Activated CD8-positive, alpha-beta T cell treated with anti-CD3 and anti-CD28 coated beads for 36 hours (primary cell): Measurements from ENCODE around the gene OAT. TPM values are rescaled to one million over a fixed set of nuclear protein-coding genes. Genes with fewer than 3 reads are reported as not detected.

ENCODE experiments used
- ATAC-seq: fragments of 200-7000 bp; cut with Tn5 transposase; one replicate; pipeline ENCODE4 v1.10.0; 2021; ENCODE audit warnings: mild to moderate bottlenecking, moderate library complexity
- CTCF ChIA-PET: fragments of 350-600 bp; sonication (Branson Sonifier 250); formaldehyde crosslinking; loops from one replicate; lab custom pipeline; 2021; ENCODE audit warnings: antibody characterized with exemption; lab: Charles Lee
- POLR2A ChIA-PET: fragments of 350-600 bp; sonication (Branson Sonifier 250); formaldehyde crosslinking; loops from one replicate; lab custom pipeline; 2021; ENCODE audit warnings: antibody characterized with exemption; lab: Charles Lee
- DNase-seq: peaks from one replicate; pipeline ENCODE4 v3.0.0-alpha.2; 2020
- H3K27ac Mint-ChIP-seq: one replicate; pipeline ENCODE4 v1.8.0; 2021; ENCODE audit warnings: mild to moderate bottlenecking, mixed read lengths
- H3K27me3 Mint-ChIP-seq: one replicate; pipeline ENCODE4 v1.8.0; 2021; ENCODE audit warnings: mixed read lengths
- H3K36me3 Mint-ChIP-seq: one replicate; pipeline ENCODE4 v1.8.0; 2021; ENCODE audit warnings: low read depth, mixed read lengths
- H3K4me1 Mint-ChIP-seq: one replicate; pipeline ENCODE4 v1.8.0; 2021; ENCODE audit warnings: low read depth, mixed read lengths
- H3K4me3 Mint-ChIP-seq: one replicate; pipeline ENCODE4 v1.8.0; 2021; ENCODE audit warnings: mild to moderate bottlenecking, moderate library complexity, mixed read lengths
- H3K9me3 Mint-ChIP-seq: one replicate; pipeline ENCODE4 v1.8.0; 2021; ENCODE audit warnings: mixed read lengths
- intact Hi-C: fragments of 100-400 bp; cut with micrococcal nuclease; formaldehyde crosslinking; loops from one replicate; pipeline ENCODE4 v1.10.0; 2022
- total RNA-seq, 2 experiments: library from RNA; stranded (reverse); gene quantifications; one replicate each; pipeline ENCODE4 v1.2.3, GENCODE V29; 2021
- TF ChIP-seq, protein P1 (sequence below): fragments of 200-600 bp; IDR thresholded peaks from one replicate; pipeline ENCODE4 v1.8.0; 2022; ENCODE audit warnings: antibody characterized with exemption, mild to moderate bottlenecking

The OAT gene
- total RNA-seq, 2 experiments from 2014 or later: 40.2 to 44.3 TPM

DNA sequence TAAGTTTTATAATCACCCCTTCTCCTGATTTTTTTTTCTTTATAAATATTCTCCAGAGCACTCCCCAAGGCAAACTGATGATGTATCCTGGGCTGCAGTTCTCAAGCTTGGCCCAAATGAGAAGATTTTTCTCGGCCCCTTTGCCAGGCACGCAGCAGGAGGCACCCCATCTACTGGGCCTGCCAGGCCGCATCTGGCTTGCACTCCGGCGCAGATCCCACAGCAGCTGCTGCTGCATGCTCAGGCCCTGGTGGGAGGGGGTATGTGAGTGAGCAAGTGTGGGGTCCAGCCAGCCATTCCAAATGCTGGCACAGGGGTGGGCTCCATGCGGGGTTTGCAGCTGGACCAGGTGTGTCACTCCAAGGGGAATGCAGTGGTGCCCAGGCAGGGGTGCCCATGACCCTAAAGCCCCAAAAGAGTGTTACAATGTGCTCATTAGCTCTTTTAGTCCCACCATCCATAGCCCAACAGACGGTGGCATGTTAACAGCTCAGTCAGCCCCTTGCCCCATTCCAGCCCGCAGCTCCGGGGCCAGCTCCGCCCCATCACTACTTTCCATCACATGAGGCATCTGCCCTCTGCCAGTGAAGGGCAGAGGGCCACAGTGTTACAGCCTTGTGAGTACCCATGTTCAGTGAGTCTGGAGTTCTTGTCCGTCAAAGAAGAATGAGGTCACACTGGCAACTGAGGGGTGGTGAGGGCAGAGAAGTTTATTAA lies 25.9 kb downstream of the OAT start:
- Mint-ChIP-seq H3K27me3 (no peaks in the 10 kb centered on the region), H3K4me1 (peaks cover 3% of the 10 kb centered on the region), H3K9me3 (no peaks in the 10 kb centered on the region), H3K27ac (no peak overlapping the region), H3K36me3 (no peaks in the 10 kb centered on the region), H3K4me3 (no peak overlapping the region)
- TF ChIP-seq, protein P1, sequence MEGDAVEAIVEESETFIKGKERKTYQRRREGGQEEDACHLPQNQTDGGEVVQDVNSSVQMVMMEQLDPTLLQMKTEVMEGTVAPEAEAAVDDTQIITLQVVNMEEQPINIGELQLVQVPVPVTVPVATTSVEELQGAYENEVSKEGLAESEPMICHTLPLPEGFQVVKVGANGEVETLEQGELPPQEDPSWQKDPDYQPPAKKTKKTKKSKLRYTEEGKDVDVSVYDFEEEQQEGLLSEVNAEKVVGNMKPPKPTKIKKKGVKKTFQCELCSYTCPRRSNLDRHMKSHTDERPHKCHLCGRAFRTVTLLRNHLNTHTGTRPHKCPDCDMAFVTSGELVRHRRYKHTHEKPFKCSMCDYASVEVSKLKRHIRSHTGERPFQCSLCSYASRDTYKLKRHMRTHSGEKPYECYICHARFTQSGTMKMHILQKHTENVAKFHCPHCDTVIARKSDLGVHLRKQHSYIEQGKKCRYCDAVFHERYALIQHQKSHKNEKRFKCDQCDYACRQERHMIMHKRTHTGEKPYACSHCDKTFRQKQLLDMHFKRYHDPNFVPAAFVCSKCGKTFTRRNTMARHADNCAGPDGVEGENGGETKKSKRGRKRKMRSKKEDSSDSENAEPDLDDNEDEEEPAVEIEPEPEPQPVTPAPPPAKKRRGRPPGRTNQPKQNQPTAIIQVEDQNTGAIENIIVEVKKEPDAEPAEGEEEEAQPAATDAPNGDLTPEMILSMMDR: no peak
- no peak for ATAC-seq
- intact Hi-C loops: no loop called here
- ChIA-PET CTCF (interaction anchor here (0.9 to 12.6 kb wide), 4 partner anchors 11 to 397 kb away, joined by 3 to 193 read pairs (median 4); no protein-coding TSS in a partner anchor), POLR2A (no interaction called here)
- no peak for DNase-seq

DNA sequence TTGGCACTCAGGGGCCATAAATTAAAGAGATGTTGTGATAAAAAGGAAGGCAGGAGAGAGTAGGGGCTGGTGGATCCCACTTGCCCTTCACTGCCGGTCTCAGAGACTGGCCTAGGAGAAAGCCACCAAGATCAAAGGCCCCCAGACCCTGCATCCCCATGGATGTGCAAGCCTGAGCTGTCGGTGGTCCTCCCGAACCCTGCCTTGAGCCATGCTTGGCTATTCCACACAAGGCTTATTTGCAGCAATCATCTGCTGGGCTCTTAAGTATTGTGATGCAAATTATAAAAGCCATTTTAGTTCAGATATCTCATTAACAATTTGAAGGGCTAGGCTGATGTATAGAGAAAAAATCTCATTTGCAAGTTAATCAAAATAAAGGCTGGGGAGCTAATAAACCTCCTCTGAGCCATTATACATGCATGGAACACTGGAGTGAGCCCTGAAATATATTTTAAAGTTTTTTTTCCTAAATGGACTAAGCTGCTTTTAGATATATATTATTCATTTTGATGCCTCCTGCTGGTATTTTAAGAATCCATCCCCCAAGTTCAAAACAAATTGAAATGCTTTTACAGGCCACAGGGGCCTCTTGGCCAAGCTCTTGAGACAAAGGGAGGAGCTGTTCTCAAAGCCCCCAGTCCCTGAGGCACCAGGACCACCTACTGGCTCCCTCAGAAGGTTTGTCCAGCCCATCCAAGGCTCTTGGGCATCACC lies 28.1 kb downstream of the OAT start:
- no peak overlapping the region for H3K4me3 Mint-ChIP-seq
- ATAC-seq (no peak), DNase-seq (no peak)
- no peak overlapping the region for H3K27ac Mint-ChIP-seq
- no peaks in the 10 kb centered on the region for H3K27me3 Mint-ChIP-seq
- no peaks in the 10 kb centered on the region for H3K36me3 Mint-ChIP-seq
- intact Hi-C loops: no loop called here
- no peaks in the 10 kb centered on the region for H3K9me3 Mint-ChIP-seq
- TF ChIP-seq, protein P1: no peak
- ChIA-PET POLR2A (interaction anchor here (1.0 to 1.1 kb wide), 2 partner anchors 15 to 396 kb away, joined by 3 read pairs; no protein-coding TSS in a partner anchor), CTCF (interaction anchor here (1.4 to 12.6 kb wide), 12 partner anchors 8 to 395 kb away, joined by 3 to 193 read pairs (median 16); no protein-coding TSS in a partner anchor)
- peaks cover 3% of the 10 kb centered on the region for H3K4me1 Mint-ChIP-seq

DNA sequence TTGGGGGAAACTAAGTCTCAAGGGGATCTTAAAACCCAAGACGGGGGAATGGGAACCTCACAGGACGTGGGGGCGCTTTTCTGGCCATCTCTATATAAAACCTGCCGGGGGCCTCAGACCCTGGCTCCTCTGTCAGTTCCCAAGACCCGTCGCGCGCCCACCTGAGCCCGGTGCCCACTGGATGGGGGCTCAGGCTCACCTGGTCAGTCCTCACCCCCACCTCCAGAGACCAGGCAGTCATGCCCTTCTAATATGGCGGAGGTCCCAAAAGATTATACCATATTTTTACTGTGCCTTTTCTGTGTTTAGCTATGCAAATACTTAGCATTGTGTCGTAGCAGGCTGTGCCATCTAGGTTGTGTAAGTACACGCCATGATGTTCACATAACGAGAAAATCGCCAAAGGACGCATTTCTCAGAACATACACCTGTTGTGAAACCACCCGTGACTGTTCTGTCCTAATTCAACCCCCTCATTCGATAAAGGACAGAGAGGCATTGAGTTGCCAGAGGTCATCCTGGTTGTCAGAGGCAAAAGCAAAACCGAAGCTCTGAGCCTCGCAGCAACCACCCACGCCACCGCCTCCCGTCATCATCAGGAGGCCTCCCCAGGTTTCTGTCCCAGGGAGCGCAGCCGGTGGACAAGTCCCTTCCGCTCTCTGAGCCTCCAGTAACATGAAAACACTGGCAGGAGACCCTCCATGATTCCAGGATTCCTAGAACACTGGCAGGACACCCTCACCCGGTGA lies 28.9 kb downstream of the OAT start:
- Mint-ChIP-seq H3K27ac (no peak overlapping the region), H3K27me3 (peaks cover 2% of the 10 kb centered on the region), H3K36me3 (no peaks in the 10 kb centered on the region), H3K9me3 (no peaks in the 10 kb centered on the region), H3K4me1 (peaks cover 3% of the 10 kb centered on the region), H3K4me3 (no peak overlapping the region)
- TF ChIP-seq, protein P1: no peak
- intact Hi-C loops: loop anchor here (1.0 to 10.0 kb wide), 2 partner anchors 135 to 395 kb away; no protein-coding TSS in a partner anchor
- CTCF ChIA-PET: interaction anchor here (0.8 to 12.6 kb wide), 38 partner anchors 9 to 816 kb away, joined by 3 to 193 read pairs (median 6); partner anchors contain the start of gene OAT
- ATAC-seq (no peak), DNase-seq (no peak)
- POLR2A ChIA-PET: no interaction called here

- ChIA-PET CTCF (interaction anchor here (0.6 to 12.6 kb wide), 70 partner anchors 9 to 816 kb away, joined by 3 to 193 read pairs (median 4); partner anchors contain the start of gene OAT), POLR2A (no interaction called here)
- TF ChIP-seq, protein P1: peak; percentile 89
- DNase-seq (peak; percentile 91), ATAC-seq (peak; percentile 99)
- Mint-ChIP-seq H3K27ac (no peak overlapping the region), H3K9me3 (no peaks in the 10 kb centered on the region), H3K4me1 (peaks cover 3% of the 10 kb centered on the region), H3K27me3 (peaks cover 4% of the 10 kb centered on the region), H3K4me3 (no peak overlapping the region), H3K36me3 (no peaks in the 10 kb centered on the region)
- intact Hi-C loops: loop anchor here (1.0 to 10.0 kb wide), 2 partner anchors 134 to 395 kb away; no protein-coding TSS in a partner anchor
Measured at GRCh38 chr10:124388823-124389612, 29.7 kb downstream of the OAT start.
